EL (cell line): ENCODE measurements around the gene BZW2.
"Not testable (repeated sequence)": the region's sequence is repeated elsewhere in the genome, so short reads cannot be mapped to it uniquely, and the experiment has no call there.

Experiments
- DNase-seq: peaks from one replicate; pipeline ENCODE4 v3.0.0-alpha.2; 2016

The BZW2 gene

GRCh38 chr7:16646472-16647072 is 591 bp downstream of the BZW2 start:
- DNase-seq: peak; percentile 30

GRCh38 chr7:16647435-16647960 is 1.5 kb downstream of the BZW2 start:
- no peak for DNase-seq

- DNase-seq: no peak
These were observed 2.6 kb downstream of the BZW2 start for GRCh38 chr7:16648551-16648950.

- DNase-seq: peak; percentile 41
These were observed 3.2 kb downstream of the BZW2 start for GRCh38 chr7:16649196-16649595.

- DNase-seq: no peak
These were observed 4.3 kb downstream of the BZW2 start for GRCh38 chr7:16650266-16650665.

GRCh38 chr7:16651396-16652239 is 5.6 kb downstream of the BZW2 start:
- DNase-seq: no peak

GRCh38 chr7:16652240-16652583 is 6.2 kb downstream of the BZW2 start:
- no peak for DNase-seq

- DNase-seq: no peak
These were observed 6.9 kb downstream of the BZW2 start for GRCh38 chr7:16652888-16653287.

GRCh38 chr7:16655394-16655793 is 9.4 kb downstream of the BZW2 start:
- no peak for DNase-seq

- DNase-seq: no peak
These were observed 10.2 kb downstream of the BZW2 start for GRCh38 chr7:16656141-16656540.

GRCh38 chr7:16657656-16658279 is 11.8 kb downstream of the BZW2 start:
- peak; percentile 97 for DNase-seq

GRCh38 chr7:16659854-16660497 is 14.0 kb downstream of the BZW2 start:
- not testable (repeated sequence) for DNase-seq

GRCh38 chr7:16660702-16661464 is 14.9 kb downstream of the BZW2 start:
- DNase-seq: peak; percentile 79

GRCh38 chr7:16661924-16662323 is 15.9 kb downstream of the BZW2 start:
- no peak for DNase-seq

GRCh38 chr7:16667355-16667754 is 21.4 kb downstream of the BZW2 start:
- no peak for DNase-seq

GRCh38 chr7:16668049-16668858 is 22.3 kb downstream of the BZW2 start:
- DNase-seq: peak; percentile 99

- DNase-seq: no peak
These were observed 23.0 kb downstream of the BZW2 start for GRCh38 chr7:16668978-16669377.

GRCh38 chr7:16669581-16669980 is 23.6 kb downstream of the BZW2 start:
- DNase-seq: peak; percentile 56

- DNase-seq: peak; percentile 63
These were observed 24.0 kb downstream of the BZW2 start for GRCh38 chr7:16670021-16670420.

- no peak for DNase-seq
These were observed 24.9 kb downstream of the BZW2 start for GRCh38 chr7:16670731-16671344.

GRCh38 chr7:16671811-16672210 is 25.8 kb downstream of the BZW2 start:
- no peak for DNase-seq
